ENCODE measurements around the gene SIMC1. TPM values are rescaled to one million over a fixed set of nuclear protein-coding genes. Genes with fewer than 3 reads are reported as not detected.
"Not testable (repeated sequence)": the region's sequence is repeated elsewhere in the genome, so short reads cannot be mapped to it uniquely, and the experiment has no call there.

Gene SIMC1
- 9.5 and 13.7 TPM in 2 replicates for polyA plus RNA-seq (2011; rRNA removed)
- polyA plus RNA-seq (2012; cell fraction: cytosol; rRNA removed): 8.3 and 10.4 TPM in 2 replicates
- 9.2 and 10.0 TPM in 2 replicates for polyA plus RNA-seq (2012; cell fraction: nucleus; rRNA removed)
- polyA plus RNA-seq (2017; fragmentation: RNase III; extraction: RNeasy Plus Mini Kit Qiagen cat#74134 plus additional on column Dnase treatment): 8.0 to 9.2 TPM (median 8.2 TPM) in 3 replicates
- 14.2 and 15.5 TPM in 2 replicates for polyA minus RNA-seq (2011; rRNA and poly(A)+ RNA removed)

GRCh38 chr5:176237971-176238644 lies at the start of gene SIMC1:
Gene SIMC1, plus strand, starts transcription at chr5:176238424. Its CDS starts 85 bp downstream, at chr5:176238509.
- H3K4me1 ChIP-seq, H3K9me3 ChIP-seq, CTCF ChIA-PET, FAIRE-seq, POLR2A ChIA-PET: not testable (repeated sequence)
- TF ChIP-seq MAX (IDR thresholded peaks at IDR 0.05) (peak; percentile 54; the same call in 1 of the 2 replicates), E2F6 (IDR thresholded peaks at IDR 0.05; ENCODE audit: borderline replicate concordance, low read depth) (peak; percentile 72; the same call in 1 of the 2 replicates)
- Histone ChIP-seq H3K4me2 (peak within 1 kb of the TSS; percentile 78), H3K4me3 (peak within 1 kb of the TSS; percentile 62), H3K27ac (peak within 1 kb of the TSS; percentile 61 to 83; a peak in 5 of 6 replicates)
- 5% methylated on average over 46 of the region's 81 CpGs for WGBS (ENCODE audit: missing lambda C conversion rate)
- ATAC-seq (peak; percentile 72 to 73), DNase-seq (ENCODE audit: low read depth in 1 of 2, low spot score in 1 of 2) (peak; percentile 14 to 33)

- H3K4me1 ChIP-seq: no peaks in the 10 kb centered on the region
- FAIRE-seq: no peak
- H3K9me3 ChIP-seq: no peaks in the 10 kb centered on the region
- ChIA-PET POLR2A (no interaction called here), CTCF (no interaction called here)
- TF ChIP-seq GATA3 (IDR thresholded peaks at IDR 0.05; ENCODE audit: borderline replicate concordance) (no peak), CEBPB (IDR thresholded peaks at IDR 0.05) (no peak), CBX8 (IDR thresholded peaks at IDR 0.05) (no peak), ZNF302 (CRISPR knock-in tag; IDR thresholded peaks at IDR 0.05) (no peak), TP53 (CRISPR knock-in tag; IDR thresholded peaks at IDR 0.05) (no peak), EHF (CRISPR knock-in tag; IDR thresholded peaks at IDR 0.05) (no peak), JUNB (IDR thresholded peaks at IDR 0.05) (no peak), HEYL (CRISPR knock-in tag; IDR thresholded peaks at IDR 0.05) (no peak), HOXB5 (CRISPR knock-in tag; IDR thresholded peaks at IDR 0.05) (no peak), CHD4 (IDR thresholded peaks at IDR 0.05; ENCODE audit: borderline replicate concordance) (no peak)
- WGBS (ENCODE audit: missing lambda C conversion rate): 68% methylated on average over 11 of the region's 11 CpGs
- no peak overlapping the region for H3K4me2 ChIP-seq
- no peak for DNase-seq (ENCODE audit: low read depth in 1 of 2, low spot score in 1 of 2)
- no peak overlapping the region for H3K4me3 ChIP-seq
- no peak for ATAC-seq
- H3K27ac ChIP-seq: no peak overlapping the region
Measured at GRCh38 chr5:176188506-176189193, 49.6 kb upstream of the SIMC1 start.

GRCh38 chr5:176189857-176190256 lies 48.4 kb upstream of the SIMC1 start:
- Histone ChIP-seq H3K4me3 (no peak overlapping the region), H3K4me2 (no peak overlapping the region), H3K9me3 (no peaks in the 10 kb centered on the region), H3K27ac (no peak overlapping the region), H3K4me1 (no peaks in the 10 kb centered on the region)
- no peak for ATAC-seq
- FAIRE-seq: no peak
- POLR2A ChIA-PET: no interaction called here
- CTCF ChIA-PET: no interaction called here
- no peak for DNase-seq (ENCODE audit: low read depth in 1 of 2, low spot score in 1 of 2)
- WGBS (ENCODE audit: missing lambda C conversion rate): 51% methylated on average over 7 of the region's 7 CpGs
- no peak for TF ChIP-seq ZC3H11A (IDR thresholded peaks at IDR 0.05)
- TF ChIP-seq SMC3 (IDR thresholded peaks at IDR 0.05): no peak
- TF ChIP-seq ATOH8 (CRISPR knock-in tag; IDR thresholded peaks at IDR 0.05; ENCODE audit: low read depth): no peak
- TF ChIP-seq RFX5 (IDR thresholded peaks at IDR 0.05): no peak
- no peak for TF ChIP-seq PHF8 (IDR thresholded peaks at IDR 0.05; ENCODE audit: borderline replicate concordance, low read depth)
- TF ChIP-seq GATA3 (IDR thresholded peaks at IDR 0.05; ENCODE audit: borderline replicate concordance): no peak
- TF ChIP-seq MAFK (IDR thresholded peaks at IDR 0.05; ENCODE audit: partially characterized antibody): no peak
- TF ChIP-seq EHMT2 (IDR thresholded peaks at IDR 0.05; ENCODE audit: low read depth): no peak
